Superior temporal gyrus (tissue), 1 donor: ENCODE measurements around the gene PIH1D1.

ENCODE experiments used
- DNase-seq: peaks from one replicate; pipeline ENCODE4 v3.0.0-alpha.2; 2016; ENCODE audit errors: extremely low spot score

The PIH1D1 gene

GRCh38 chr19:49451430-49452181 is at the start of gene PIH1D1:
Gene PIH1D1, minus strand, starts transcription at chr19:49451814. Its CDS starts 240 bp downstream, at chr19:49451574.
- DNase-seq: peak; percentile 99

- no peak for DNase-seq
Measured at GRCh38 chr19:49499030-49499670, 47.5 kb upstream of the PIH1D1 start.

- no peak for DNase-seq
Measured at GRCh38 chr19:49498475-49498874, 46.9 kb upstream of the PIH1D1 start.

- DNase-seq: no peak
Measured at GRCh38 chr19:49497789-49498103, 46.1 kb upstream of the PIH1D1 start.

- no peak for DNase-seq
Measured at GRCh38 chr19:49497047-49497788, 45.6 kb upstream of the PIH1D1 start.

GRCh38 chr19:49496574-49497008 is 45.0 kb upstream of the PIH1D1 start:
- DNase-seq: peak; percentile 27

GRCh38 chr19:49492573-49493405 is 41.2 kb upstream of the PIH1D1 start:
- DNase-seq: no peak

GRCh38 chr19:49491804-49492572 is 40.4 kb upstream of the PIH1D1 start:
- no peak for DNase-seq

GRCh38 chr19:49491030-49491803 is 39.6 kb upstream of the PIH1D1 start:
- DNase-seq: no peak

GRCh38 chr19:49490287-49491029 is 38.8 kb upstream of the PIH1D1 start:
- DNase-seq: no peak

- no peak for DNase-seq
Measured at GRCh38 chr19:49489601-49490167, 38.1 kb upstream of the PIH1D1 start.

- DNase-seq: no peak
Measured at GRCh38 chr19:49488863-49489537, 37.4 kb upstream of the PIH1D1 start.

GRCh38 chr19:49488046-49488862 is 36.6 kb upstream of the PIH1D1 start:
- DNase-seq: no peak

GRCh38 chr19:49487277-49488045 is 35.8 kb upstream of the PIH1D1 start, which contains the start of gene RPL13A:
Gene RPL13A, plus strand, starts transcription at chr19:49487608. Its CDS starts 22 bp downstream, at chr19:49487630.
- DNase-seq: peak; percentile 99

GRCh38 chr19:49486710-49487276 is 35.2 kb upstream of the PIH1D1 start:
- DNase-seq: no peak

- DNase-seq: no peak
Measured at GRCh38 chr19:49486232-49486631, 34.6 kb upstream of the PIH1D1 start.
